Nephron progenitor cell (in vitro differentiated cells): Measurements from ENCODE around the gene MIDN.

ENCODE experiments used
- DNase-seq: peaks from one replicate; pipeline ENCODE4 v3.0.0; 2021
- H3K27ac Mint-ChIP-seq: 2 replicates; pipeline ENCODE4 v1.8.0; 2021; ENCODE audit warnings: mild to moderate bottlenecking, moderate library complexity, mixed read lengths
- H3K27me3 Mint-ChIP-seq: 2 replicates; pipeline ENCODE4 v1.8.0; 2021; ENCODE audit warnings: mild to moderate bottlenecking, low read depth, mixed read lengths; ENCODE audit not compliant: poor library complexity
- H3K36me3 Mint-ChIP-seq: 2 replicates; pipeline ENCODE4 v1.8.0; 2021; ENCODE audit warnings: low read depth, mixed read lengths
- H3K4me1 Mint-ChIP-seq: 2 replicates; pipeline ENCODE4 v1.8.0; 2021; ENCODE audit warnings: mixed read lengths
- H3K4me3 Mint-ChIP-seq: 2 replicates; pipeline ENCODE4 v1.8.0; 2021; ENCODE audit warnings: mild to moderate bottlenecking, moderate library complexity, mixed read lengths
- H3K9me3 Mint-ChIP-seq: 2 replicates; pipeline ENCODE4 v1.8.0; 2021; ENCODE audit warnings: mild to moderate bottlenecking, moderate library complexity, mixed read lengths
- CTCF ChIP-seq: fragments of 200-600 bp; sonication (generic); IDR thresholded peaks from 2 replicates; pipeline ENCODE4 v1.5.0; 2021; ENCODE audit warnings: antibody characterized with exemption

MIDN gene

DNA sequence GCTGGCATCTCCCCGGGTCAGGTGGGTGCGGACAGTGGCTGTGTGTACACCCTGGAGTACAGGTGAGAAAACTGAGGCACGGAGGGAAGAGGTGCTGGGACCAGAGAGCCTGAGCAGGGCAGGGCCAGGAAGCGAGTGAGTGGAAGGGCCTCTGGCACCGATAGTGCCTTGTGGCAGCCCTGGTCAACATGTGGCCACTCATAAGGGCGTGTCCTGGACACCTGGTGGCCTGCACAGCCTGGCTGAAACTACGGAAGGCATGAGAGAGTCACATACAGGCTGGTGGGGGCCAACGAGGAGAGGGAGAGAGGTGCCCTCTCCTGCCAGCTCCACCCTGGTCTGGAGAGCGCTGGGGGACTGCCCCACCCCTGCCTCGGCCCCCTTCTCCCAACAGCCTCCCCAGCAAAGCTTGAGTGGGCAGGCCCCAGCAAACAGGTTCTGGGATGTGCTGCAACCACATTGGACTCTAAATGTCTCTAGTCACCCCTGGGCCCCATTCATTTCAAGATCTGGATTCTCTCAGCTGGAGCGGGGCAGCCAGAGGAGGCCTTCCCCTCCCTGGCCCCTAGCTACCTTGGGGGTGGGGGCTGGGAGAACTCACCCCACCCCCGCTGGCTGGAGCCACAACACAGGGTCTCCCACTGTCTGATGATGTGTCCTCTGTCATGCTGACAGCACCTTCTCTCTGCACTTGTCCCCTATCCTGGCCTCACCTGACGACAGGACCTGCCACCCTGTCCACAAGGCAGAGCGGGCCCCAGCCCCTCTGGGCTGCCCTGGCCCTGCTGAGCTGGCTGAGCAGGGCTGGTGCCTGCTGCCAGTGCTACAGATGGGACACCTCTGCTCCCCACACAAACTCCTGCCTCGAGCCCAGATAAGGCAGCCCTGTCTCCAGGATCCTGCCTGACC lies 16.4 kb upstream of the MIDN start:
- H3K27me3 Mint-ChIP-seq, result no peaks in the 10 kb centered on the region
- H3K9me3 Mint-ChIP-seq, result no peaks in the 10 kb centered on the region
- no peak overlapping the region for H3K27ac Mint-ChIP-seq
- no peak for TF ChIP-seq CTCF
- peaks cover 15% of the 10 kb centered on the region for H3K4me1 Mint-ChIP-seq
- DNase-seq, result no peak
- H3K4me3 Mint-ChIP-seq, result no peak overlapping the region
- peaks cover 5% of the 10 kb centered on the region for H3K36me3 Mint-ChIP-seq

GRCh38 chr19:1232652-1233072 lies 15.7 kb upstream of the MIDN start:
- peaks cover 5% of the 10 kb centered on the region for H3K36me3 Mint-ChIP-seq
- H3K9me3 Mint-ChIP-seq, result no peaks in the 10 kb centered on the region
- H3K27me3 Mint-ChIP-seq, result no peaks in the 10 kb centered on the region
- no peak for TF ChIP-seq CTCF
- DNase-seq, result no peak
- H3K4me3 Mint-ChIP-seq, result no peak overlapping the region
- H3K27ac Mint-ChIP-seq, result no peak overlapping the region
- peaks cover 15% of the 10 kb centered on the region for H3K4me1 Mint-ChIP-seq

GRCh38 chr19:1233115-1233667 lies 15.2 kb upstream of the MIDN start:
- H3K4me3 Mint-ChIP-seq, result no peak overlapping the region
- peaks cover 1% of the 10 kb centered on the region for H3K36me3 Mint-ChIP-seq
- H3K4me1 Mint-ChIP-seq, result peaks cover 15% of the 10 kb centered on the region
- no peaks in the 10 kb centered on the region for H3K27me3 Mint-ChIP-seq
- H3K9me3 Mint-ChIP-seq, result no peaks in the 10 kb centered on the region
- DNase-seq, result no peak
- TF ChIP-seq CTCF, result no peak
- no peak overlapping the region for H3K27ac Mint-ChIP-seq

DNA sequence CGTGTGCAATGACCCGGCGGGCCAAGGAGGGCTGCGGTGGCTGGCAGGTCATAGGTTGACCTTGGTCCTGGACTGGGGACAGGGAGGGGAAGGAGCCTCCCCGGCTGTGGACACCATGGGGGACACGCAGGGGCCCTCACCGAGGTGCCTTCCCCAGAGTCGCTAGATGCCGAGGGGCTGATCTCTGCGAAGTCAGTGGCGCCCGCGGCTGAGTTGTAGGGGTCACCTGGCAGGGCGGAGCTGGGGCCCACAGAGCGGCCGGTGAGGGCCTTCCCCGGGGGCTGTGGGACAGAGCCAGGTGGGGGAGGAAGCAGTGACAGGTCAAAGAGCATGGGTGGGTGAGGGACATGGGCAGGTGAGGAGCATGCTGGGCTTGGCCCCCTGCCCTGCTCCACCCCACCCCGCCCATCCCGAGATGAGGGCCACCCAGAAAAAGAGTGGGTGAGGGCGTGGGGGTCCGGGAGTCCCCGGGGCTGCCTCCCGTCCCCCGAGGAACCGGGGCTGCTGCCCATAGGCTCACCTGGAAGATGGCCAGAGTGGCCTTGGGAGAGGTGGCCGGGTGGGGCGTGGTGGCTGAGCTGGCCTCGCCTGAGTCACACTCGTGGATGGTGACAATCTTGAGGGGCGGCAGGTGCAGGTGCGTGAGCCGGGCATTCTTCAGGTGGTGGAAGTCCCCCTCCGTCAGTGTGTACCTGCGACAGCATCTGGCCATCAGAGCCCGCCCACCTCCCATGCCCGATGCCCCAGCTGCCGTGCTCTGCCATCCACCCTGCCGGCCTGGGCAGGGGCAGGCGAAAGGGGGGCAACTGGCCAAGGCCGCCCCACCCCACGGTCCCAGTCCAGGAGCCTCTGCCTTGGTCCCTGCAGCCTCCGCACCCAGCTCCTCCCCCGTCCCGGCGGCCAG lies 14.1 kb upstream of the MIDN start:
- Mint-ChIP-seq H3K4me1 (peaks cover 26% of the 10 kb centered on the region), H3K36me3 (no peaks in the 10 kb centered on the region), H3K27me3 (no peaks in the 10 kb centered on the region), H3K4me3 (no peak overlapping the region), H3K9me3 (no peaks in the 10 kb centered on the region), H3K27ac (no peak overlapping the region)
- no peak for DNase-seq
- no peak for TF ChIP-seq CTCF

- no peak for DNase-seq
- no peaks in the 10 kb centered on the region for H3K9me3 Mint-ChIP-seq
- peaks cover 29% of the 10 kb centered on the region for H3K4me1 Mint-ChIP-seq
- no peaks in the 10 kb centered on the region for H3K36me3 Mint-ChIP-seq
- no peak overlapping the region for H3K27ac Mint-ChIP-seq
- no peak overlapping the region for H3K4me3 Mint-ChIP-seq
- TF ChIP-seq CTCF, result no peak
- H3K27me3 Mint-ChIP-seq, result no peaks in the 10 kb centered on the region
These were observed 13.4 kb upstream of the MIDN start for GRCh38 chr19:1234955-1235380.
